ENCODE measurements around the gene PRH2.

PRH2 gene

DNA sequence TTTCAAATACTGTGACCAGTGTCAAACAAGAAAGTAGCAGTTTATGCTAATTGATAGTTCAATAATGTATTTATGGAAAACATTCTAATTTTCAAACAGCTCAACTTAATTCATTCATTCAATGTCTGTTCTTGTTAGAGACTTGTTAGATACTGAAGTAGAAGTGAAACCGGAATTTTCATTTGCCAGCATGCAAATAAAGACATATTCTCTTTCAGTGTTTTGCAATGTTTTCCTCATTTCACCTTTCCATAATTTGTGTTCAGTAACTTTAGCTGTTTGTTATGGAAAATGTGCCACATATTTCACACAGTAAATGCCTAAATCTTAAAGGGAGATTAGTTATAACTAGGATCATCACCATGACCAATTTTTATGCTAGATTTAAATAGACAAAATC is 36.4 kb downstream of the PRH2 start:
- POLR2A ChIA-PET, result no interaction called here

DNA sequence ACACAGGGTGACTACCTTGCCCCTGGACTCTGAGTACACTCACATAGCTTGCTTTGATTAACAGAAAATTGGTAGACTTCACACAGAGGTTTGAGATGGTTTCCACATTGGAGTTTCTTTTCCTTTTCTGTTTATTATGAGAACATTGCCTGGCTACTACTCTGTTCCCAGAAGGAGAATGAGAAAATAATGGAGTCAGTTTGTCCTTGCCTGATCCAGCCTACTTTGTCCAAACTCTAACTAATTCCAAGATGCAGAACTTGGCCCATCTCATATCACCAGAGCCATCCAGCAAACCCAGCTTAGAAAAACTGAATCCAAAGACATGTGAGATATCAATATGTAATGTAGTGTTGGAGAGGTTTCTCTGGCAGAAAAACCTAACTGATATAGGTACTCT is 37.3 kb downstream of the PRH2 start:
- DNase-seq (ENCODE audit: extremely low spot score), result no peak
- TF ChIP-seq L3MBTL2 (conservative IDR thresholded peaks at IDR 0.05) (no peak), TARDBP (IDR thresholded peaks at IDR 0.05) (no peak), BHLHE40 (IDR thresholded peaks at IDR 0.05; ENCODE audit: borderline replicate concordance) (no peak), FOXA1 (IDR thresholded peaks at IDR 0.05) (no peak), FOXK2 (IDR thresholded peaks at IDR 0.05) (no peak), SUZ12 (IDR thresholded peaks at IDR 0.05) (no peak), FOXM1 (IDR thresholded peaks at IDR 0.05; ENCODE audit: borderline replicate concordance) (no peak), ELF4 (IDR thresholded peaks at IDR 0.05) (no peak), ZNF384 (IDR thresholded peaks at IDR 0.05) (no peak), CTBP1 (IDR thresholded peaks at IDR 0.05; ENCODE audit: borderline replicate concordance) (no peak), NFRKB (IDR thresholded peaks at IDR 0.05) (no peak), SP1 (IDR thresholded peaks at IDR 0.05) (no peak), ARNT (IDR thresholded peaks at IDR 0.05) (no peak)
- TF ChIP-seq, protein P1, sequence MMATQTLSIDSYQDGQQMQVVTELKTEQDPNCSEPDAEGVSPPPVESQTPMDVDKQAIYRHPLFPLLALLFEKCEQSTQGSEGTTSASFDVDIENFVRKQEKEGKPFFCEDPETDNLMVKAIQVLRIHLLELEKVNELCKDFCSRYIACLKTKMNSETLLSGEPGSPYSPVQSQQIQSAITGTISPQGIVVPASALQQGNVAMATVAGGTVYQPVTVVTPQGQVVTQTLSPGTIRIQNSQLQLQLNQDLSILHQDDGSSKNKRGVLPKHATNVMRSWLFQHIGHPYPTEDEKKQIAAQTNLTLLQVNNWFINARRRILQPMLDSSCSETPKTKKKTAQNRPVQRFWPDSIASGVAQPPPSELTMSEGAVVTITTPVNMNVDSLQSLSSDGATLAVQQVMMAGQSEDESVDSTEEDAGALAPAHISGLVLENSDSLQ (IDR thresholded peaks at IDR 0.05), result no peak
- CTCF ChIA-PET, result no interaction called here
- POLR2A ChIA-PET, result no interaction called here

More for the DNA sequence above, 36.4 kb downstream of the PRH2 start:
- no peak for TF ChIP-seq FOXM1 (IDR thresholded peaks at IDR 0.05; ENCODE audit: borderline replicate concordance)
- TF ChIP-seq HDGF (IDR thresholded peaks at IDR 0.05; ENCODE audit: borderline replicate concordance), result no peak
- TF ChIP-seq SP1 (IDR thresholded peaks at IDR 0.05), result no peak
- TF ChIP-seq ELF4 (IDR thresholded peaks at IDR 0.05), result no peak
- no peak for TF ChIP-seq ARNT (IDR thresholded peaks at IDR 0.05)
- TF ChIP-seq ZNF384 (IDR thresholded peaks at IDR 0.05), result no peak
- no peak for TF ChIP-seq LEF1 (IDR thresholded peaks at IDR 0.05; ENCODE audit: borderline replicate concordance)
- TF ChIP-seq CTBP1 (IDR thresholded peaks at IDR 0.05; ENCODE audit: borderline replicate concordance), result no peak
- no peak for TF ChIP-seq NFRKB (IDR thresholded peaks at IDR 0.05)
- TF ChIP-seq, protein P1 (IDR thresholded peaks at IDR 0.05), result no peak
- TF ChIP-seq FOXA1 (IDR thresholded peaks at IDR 0.05), result no peak
- no peak for TF ChIP-seq TARDBP (IDR thresholded peaks at IDR 0.05)
- no peak for TF ChIP-seq FOXK2 (IDR thresholded peaks at IDR 0.05)
- TF ChIP-seq L3MBTL2 (conservative IDR thresholded peaks at IDR 0.05), result no peak
- TF ChIP-seq BHLHE40 (IDR thresholded peaks at IDR 0.05; ENCODE audit: borderline replicate concordance), result no peak
- no peak for TF ChIP-seq SUZ12 (IDR thresholded peaks at IDR 0.05)
- CTCF ChIA-PET, result no interaction called here
- no peak for DNase-seq (ENCODE audit: extremely low spot score)

DNA sequence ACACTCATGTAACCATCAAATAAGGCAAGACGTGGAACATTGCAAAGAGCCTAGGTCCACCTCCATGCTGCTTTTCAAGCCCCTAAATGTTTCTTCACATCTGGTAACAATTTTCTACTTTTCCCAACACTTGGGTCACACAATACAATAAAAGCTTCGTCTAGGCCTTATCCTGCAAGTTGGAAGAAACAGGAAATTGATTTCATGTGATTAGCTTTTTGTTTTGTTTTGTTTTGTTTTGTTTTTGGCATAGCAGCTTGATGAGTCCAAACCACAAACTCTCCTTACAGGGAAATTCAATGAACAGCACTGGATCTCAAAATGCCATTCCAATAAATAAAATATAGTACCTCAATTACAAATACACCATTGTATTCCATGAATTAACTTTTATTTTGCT is 38.4 kb downstream of the PRH2 start:
- ChIA-PET POLR2A (no interaction called here), CTCF (no interaction called here)
- TF ChIP-seq CTBP1 (IDR thresholded peaks at IDR 0.05; ENCODE audit: borderline replicate concordance) (no peak), FOXK2 (IDR thresholded peaks at IDR 0.05) (no peak), BHLHE40 (IDR thresholded peaks at IDR 0.05; ENCODE audit: borderline replicate concordance) (no peak), ELF4 (IDR thresholded peaks at IDR 0.05) (no peak), LEF1 (IDR thresholded peaks at IDR 0.05; ENCODE audit: borderline replicate concordance) (no peak), NFRKB (IDR thresholded peaks at IDR 0.05) (no peak), L3MBTL2 (conservative IDR thresholded peaks at IDR 0.05) (no peak), ZNF384 (IDR thresholded peaks at IDR 0.05) (no peak), SUZ12 (IDR thresholded peaks at IDR 0.05) (no peak), FOXM1 (IDR thresholded peaks at IDR 0.05; ENCODE audit: borderline replicate concordance) (no peak), ARNT (IDR thresholded peaks at IDR 0.05) (no peak)
- TF ChIP-seq, protein P1 (IDR thresholded peaks at IDR 0.05), result no peak
- no peak for DNase-seq (ENCODE audit: extremely low spot score)

DNA sequence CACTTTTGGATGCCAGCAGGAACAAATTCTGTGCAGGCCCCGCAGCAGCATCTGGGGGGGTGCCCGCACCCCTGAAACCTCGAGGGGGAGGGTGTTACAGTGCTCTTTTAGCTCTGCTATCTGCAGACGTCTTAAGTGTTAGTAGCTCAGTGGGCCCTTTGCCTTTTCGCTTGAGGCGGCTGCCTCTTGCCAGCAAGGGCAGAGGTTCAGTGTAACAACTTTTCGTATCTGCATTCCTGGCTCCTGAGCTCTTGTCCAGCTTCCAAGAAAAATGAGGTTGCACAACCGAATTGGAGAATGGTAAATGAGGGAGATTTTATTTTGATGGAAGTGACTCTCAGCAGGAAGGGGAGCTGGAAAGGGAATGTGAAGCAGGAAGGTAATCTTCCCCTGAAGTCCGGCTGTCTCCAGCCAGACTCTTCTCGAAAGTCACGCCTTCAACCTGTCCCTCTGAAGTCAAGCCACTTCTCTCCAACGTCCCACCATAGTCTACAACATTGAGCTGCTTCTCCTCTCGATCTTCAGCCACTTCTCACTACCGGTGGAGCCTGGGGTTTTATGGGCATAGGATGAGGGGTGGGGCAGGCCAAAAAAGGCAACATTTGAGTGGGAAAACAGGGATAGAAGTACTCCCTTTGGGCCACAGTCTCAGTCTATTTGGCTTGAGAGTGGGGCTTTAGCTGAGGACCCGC is 39.9 kb downstream of the PRH2 start:
- DNase-seq (ENCODE audit: extremely low spot score), result no peak
- POLR2A ChIA-PET, result no interaction called here
- TF ChIP-seq TARDBP (IDR thresholded peaks at IDR 0.05) (no peak), FOXA1 (IDR thresholded peaks at IDR 0.05) (no peak), ELF4 (IDR thresholded peaks at IDR 0.05) (no peak), LEF1 (IDR thresholded peaks at IDR 0.05; ENCODE audit: borderline replicate concordance) (no peak), HDGF (IDR thresholded peaks at IDR 0.05; ENCODE audit: borderline replicate concordance) (no peak), FOXM1 (IDR thresholded peaks at IDR 0.05; ENCODE audit: borderline replicate concordance) (no peak), FOXK2 (IDR thresholded peaks at IDR 0.05) (no peak), SP1 (IDR thresholded peaks at IDR 0.05) (no peak), NFRKB (IDR thresholded peaks at IDR 0.05) (no peak), L3MBTL2 (conservative IDR thresholded peaks at IDR 0.05) (no peak), ARNT (IDR thresholded peaks at IDR 0.05) (no peak), BHLHE40 (IDR thresholded peaks at IDR 0.05; ENCODE audit: borderline replicate concordance) (no peak), ZNF384 (IDR thresholded peaks at IDR 0.05) (no peak), CTBP1 (IDR thresholded peaks at IDR 0.05; ENCODE audit: borderline replicate concordance) (no peak), SUZ12 (IDR thresholded peaks at IDR 0.05) (no peak)
- TF ChIP-seq, protein P1 (IDR thresholded peaks at IDR 0.05), result no peak
- CTCF ChIA-PET, result no interaction called here

DNA sequence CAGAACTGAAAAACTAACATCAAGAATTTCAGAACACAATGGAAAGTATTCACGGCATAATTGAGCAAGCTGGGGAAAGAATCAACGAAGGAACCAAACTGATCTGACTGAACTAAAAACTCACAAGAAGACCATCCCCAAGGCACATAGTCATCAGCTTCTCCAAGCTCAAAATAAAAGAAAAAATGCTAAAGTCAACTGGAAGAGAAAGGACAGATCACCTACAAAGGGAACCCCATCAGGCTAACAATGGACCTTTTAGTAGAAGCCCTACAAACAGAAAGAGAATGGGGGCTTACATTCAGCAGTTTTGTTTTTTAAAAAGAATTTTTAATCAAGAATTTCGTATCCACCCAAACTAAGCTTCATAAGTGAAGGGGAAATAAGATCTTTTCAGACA is 45.9 kb downstream of the PRH2 start:
- no peak for DNase-seq (ENCODE audit: extremely low spot score)
- ChIA-PET CTCF (no interaction called here), POLR2A (no interaction called here)
- TF ChIP-seq BHLHE40 (IDR thresholded peaks at IDR 0.05; ENCODE audit: borderline replicate concordance), result no peak
- TF ChIP-seq FOXM1 (IDR thresholded peaks at IDR 0.05; ENCODE audit: borderline replicate concordance), result no peak
- TF ChIP-seq LEF1 (IDR thresholded peaks at IDR 0.05; ENCODE audit: borderline replicate concordance), result no peak
- TF ChIP-seq ARNT (IDR thresholded peaks at IDR 0.05), result no peak
- TF ChIP-seq, protein P1 (IDR thresholded peaks at IDR 0.05), result no peak
- no peak for TF ChIP-seq HDGF (IDR thresholded peaks at IDR 0.05; ENCODE audit: borderline replicate concordance)
- no peak for TF ChIP-seq ZNF384 (IDR thresholded peaks at IDR 0.05)
- no peak for TF ChIP-seq NFRKB (IDR thresholded peaks at IDR 0.05)
